Measurements from ENCODE around the gene SUGT1. TPM values are rescaled to one million over a fixed set of nuclear protein-coding genes. Genes with fewer than 3 reads are reported as not detected.
A peak's percentile ranks its signal among the peaks of the same experiment; 100 is the strongest.

The SUGT1 gene
- total RNA-seq, 2 donors from 2014 or later, result 30.8 to 36.0 TPM

DNA sequence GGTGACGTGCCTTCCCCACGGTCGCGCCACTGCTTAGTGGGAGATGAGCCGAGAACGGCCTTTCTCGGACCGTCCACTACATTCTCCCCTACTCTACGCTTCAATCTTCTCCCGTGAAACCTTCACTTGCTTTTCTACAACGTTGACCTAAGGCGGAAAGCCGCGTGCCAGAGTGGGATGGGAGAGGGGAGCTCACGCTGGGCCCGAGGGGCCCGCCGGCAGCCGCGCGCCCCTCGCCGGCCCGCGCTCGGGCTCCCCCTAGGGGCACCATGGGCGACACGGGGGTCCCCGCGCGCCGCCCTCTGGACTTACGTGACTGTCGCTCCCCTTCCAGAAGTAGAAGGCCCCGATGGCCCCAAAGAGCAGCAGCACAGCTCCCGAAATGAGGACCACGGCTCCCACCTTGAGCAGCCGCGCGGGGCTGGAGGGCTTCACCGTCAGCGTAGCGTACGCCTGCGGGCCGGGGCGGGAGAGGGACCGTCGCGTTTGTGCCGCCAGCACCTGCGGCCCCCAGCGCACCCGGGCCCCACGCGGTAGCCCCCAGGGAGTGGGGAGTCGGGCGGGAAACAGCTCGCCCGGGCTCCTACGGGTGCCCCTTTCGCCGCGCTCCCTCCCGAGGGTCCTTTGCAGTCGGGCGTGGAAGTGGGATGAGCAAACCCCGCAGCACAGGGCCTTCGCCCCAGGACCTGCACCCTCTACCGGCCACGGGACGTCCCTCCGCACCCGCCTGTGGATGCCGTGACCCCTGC, 86.3 kb downstream of the SUGT1 start:
- no peak for ATAC-seq (ENCODE audit: insufficient number of reproducible peaks, low FRiP score, low read depth)
- Histone ChIP-seq H3K27ac (no peak overlapping the region), H3K27me3 (replicated peaks; ENCODE audit: insufficient read depth) (no peaks in the 10 kb centered on the region), H3K36me3 (no peaks in the 10 kb centered on the region), H3K4me1 (ENCODE audit: control insufficient read depth in 1 of 2, low read depth in 2 of 2) (peaks cover 0 to 8% of the 10 kb centered on the region in 2 donors), H3K4me3 (peak overlapping the region; percentile 63), H3K9me3 (no peaks in the 10 kb centered on the region)
- no peak for DNase-seq (ENCODE audit: low spot score)
- TF ChIP-seq, protein P1, sequence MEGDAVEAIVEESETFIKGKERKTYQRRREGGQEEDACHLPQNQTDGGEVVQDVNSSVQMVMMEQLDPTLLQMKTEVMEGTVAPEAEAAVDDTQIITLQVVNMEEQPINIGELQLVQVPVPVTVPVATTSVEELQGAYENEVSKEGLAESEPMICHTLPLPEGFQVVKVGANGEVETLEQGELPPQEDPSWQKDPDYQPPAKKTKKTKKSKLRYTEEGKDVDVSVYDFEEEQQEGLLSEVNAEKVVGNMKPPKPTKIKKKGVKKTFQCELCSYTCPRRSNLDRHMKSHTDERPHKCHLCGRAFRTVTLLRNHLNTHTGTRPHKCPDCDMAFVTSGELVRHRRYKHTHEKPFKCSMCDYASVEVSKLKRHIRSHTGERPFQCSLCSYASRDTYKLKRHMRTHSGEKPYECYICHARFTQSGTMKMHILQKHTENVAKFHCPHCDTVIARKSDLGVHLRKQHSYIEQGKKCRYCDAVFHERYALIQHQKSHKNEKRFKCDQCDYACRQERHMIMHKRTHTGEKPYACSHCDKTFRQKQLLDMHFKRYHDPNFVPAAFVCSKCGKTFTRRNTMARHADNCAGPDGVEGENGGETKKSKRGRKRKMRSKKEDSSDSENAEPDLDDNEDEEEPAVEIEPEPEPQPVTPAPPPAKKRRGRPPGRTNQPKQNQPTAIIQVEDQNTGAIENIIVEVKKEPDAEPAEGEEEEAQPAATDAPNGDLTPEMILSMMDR (IDR thresholded peaks at IDR 0.05), result no peak

DNA sequence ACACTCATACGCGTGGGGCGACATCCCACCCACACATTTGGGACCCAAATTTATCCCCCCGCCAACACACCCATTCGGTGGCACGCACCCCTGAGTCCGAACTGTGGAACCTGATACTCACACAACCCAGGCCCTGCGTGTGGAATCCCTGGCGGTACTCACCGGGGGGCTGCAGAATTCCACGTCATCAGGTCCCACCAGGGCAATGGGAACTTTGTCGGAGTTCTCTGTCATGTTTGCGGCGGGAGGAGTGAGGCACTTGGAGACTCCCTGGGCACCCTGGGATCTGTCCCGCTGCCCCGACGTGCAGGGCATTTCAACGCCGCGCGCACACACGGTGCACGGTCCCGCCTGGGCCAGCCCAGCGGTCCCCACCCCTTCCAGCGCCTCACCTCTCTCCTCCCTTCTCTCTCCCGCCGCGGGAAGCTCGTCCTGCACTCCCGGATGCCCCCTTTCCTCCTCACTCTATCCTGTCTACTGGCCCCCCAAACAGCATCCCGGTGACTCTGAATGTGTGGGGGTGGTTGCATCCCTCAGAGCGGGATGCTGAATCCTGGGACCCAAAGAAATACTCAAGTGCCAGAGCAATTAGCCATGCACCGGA, 86.9 kb downstream of the SUGT1 start, which contains the start of gene CNMD:
Gene CNMD, minus strand, starts transcription at position 353 of the 604 bp plus-strand sequence. Its CDS starts 119 bp downstream, at position 234.
- Histone ChIP-seq H3K4me3 (peak within 1 kb of the TSS; percentile 63), H3K27ac (no peak within 1 kb of the TSS), H3K27me3 (replicated peaks; ENCODE audit: insufficient read depth) (no peaks in the 10 kb centered on the region), H3K9me3 (no peaks in the 10 kb centered on the region), H3K4me1 (ENCODE audit: control insufficient read depth in 1 of 2, low read depth in 2 of 2) (peaks cover 0 to 8% of the 10 kb centered on the region in 2 donors), H3K36me3 (no peaks in the 10 kb centered on the region)
- ATAC-seq (ENCODE audit: insufficient number of reproducible peaks, low FRiP score, low read depth) (no peak), DNase-seq (ENCODE audit: low spot score) (no peak)
- TF ChIP-seq, protein P1 (IDR thresholded peaks at IDR 0.05), result no peak

DNA sequence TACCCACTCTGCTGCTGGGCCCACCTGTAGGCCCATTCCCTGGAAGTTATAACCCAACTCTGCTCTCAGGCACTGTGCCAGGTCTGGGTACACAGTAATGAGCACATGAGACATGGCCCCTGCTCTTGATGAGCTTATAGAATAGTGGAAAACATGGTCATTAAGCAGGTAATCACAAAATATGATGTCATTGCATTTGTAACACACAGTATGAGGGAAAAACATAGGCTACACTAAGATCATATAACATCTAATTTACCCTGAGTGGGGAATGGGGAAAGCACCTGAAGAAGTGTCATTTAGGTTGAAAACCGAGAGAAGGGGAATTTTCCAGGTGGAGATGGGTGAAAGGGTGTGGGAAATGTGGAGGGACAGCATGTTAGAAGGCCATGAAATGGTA, 90.9 kb downstream of the SUGT1 start:
- ATAC-seq (ENCODE audit: insufficient number of reproducible peaks, low FRiP score, low read depth), result no peak
- no peak for DNase-seq (ENCODE audit: low spot score)

DNA sequence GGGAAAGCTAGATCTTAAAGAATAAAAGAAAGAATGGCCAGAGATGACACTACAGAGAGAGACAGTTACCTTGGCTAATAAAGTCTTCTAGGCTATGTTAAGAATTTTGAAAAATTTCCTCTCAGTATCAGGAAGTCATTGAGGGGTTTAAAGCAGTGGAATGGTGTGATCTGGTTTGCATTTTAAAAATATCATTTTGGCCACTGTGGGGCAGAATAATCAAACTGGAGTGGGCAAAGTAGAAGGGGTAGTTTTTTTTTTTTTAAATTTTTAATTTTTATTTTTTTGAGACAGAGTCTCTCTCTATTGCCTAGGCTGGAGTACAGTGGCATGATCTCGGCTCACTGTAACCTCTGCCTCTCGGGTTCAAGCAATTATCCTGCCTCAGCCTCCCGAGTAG, 91.4 kb downstream of the SUGT1 start:
- no peak for ATAC-seq (ENCODE audit: insufficient number of reproducible peaks, low FRiP score, low read depth)
- Histone ChIP-seq H3K27me3 (replicated peaks; ENCODE audit: insufficient read depth) (no peaks in the 10 kb centered on the region), H3K27ac (no peak overlapping the region), H3K36me3 (no peaks in the 10 kb centered on the region), H3K9me3 (no peaks in the 10 kb centered on the region), H3K4me3 (no peak overlapping the region), H3K4me1 (ENCODE audit: control insufficient read depth in 1 of 2, low read depth in 2 of 2) (peaks cover 0 to 4% of the 10 kb centered on the region in 2 donors)
- TF ChIP-seq, protein P1 (IDR thresholded peaks at IDR 0.05), result no peak
- DNase-seq (ENCODE audit: low spot score), result no peak

More for the DNA sequence above, 90.9 kb downstream of the SUGT1 start:
- TF ChIP-seq, protein P1 (IDR thresholded peaks at IDR 0.05), result no peak
- Histone ChIP-seq H3K4me1 (ENCODE audit: control insufficient read depth in 1 of 2, low read depth in 2 of 2) (peaks cover 0 to 8% of the 10 kb centered on the region in 2 donors), H3K9me3 (no peaks in the 10 kb centered on the region), H3K36me3 (no peaks in the 10 kb centered on the region), H3K4me3 (no peak overlapping the region), H3K27ac (no peak overlapping the region), H3K27me3 (replicated peaks; ENCODE audit: insufficient read depth) (no peaks in the 10 kb centered on the region)

DNA sequence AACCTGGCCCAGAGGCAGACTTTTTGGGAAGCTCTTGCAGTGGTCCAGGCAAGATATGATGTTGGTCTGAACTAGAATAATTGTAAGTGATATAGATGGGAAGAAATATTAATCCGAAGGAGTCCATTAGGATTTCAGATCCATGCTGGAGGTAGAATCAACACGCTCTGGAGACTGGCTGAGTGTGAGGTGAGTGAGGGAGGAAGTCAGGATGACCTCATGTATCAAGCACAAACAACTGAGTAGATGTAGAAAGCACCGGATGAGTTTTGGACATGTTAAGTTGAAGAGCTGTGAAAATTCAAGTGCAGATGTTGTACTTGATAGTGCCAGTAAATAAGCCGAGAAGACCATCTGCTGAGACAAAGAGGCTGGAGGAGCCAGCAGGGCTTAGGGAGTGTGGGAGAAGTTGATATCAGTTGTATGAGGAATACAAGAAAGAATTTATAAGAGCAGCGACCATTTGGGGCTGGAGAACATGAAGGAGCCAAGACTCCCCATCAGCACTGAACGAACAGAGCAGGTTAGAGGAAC, 92.3 kb downstream of the SUGT1 start:
- TF ChIP-seq, protein P1 (IDR thresholded peaks at IDR 0.05), result no peak
- no peaks in the 10 kb centered on the region for H3K9me3 ChIP-seq
- ATAC-seq (ENCODE audit: insufficient number of reproducible peaks, low FRiP score, low read depth) (no peak), DNase-seq (ENCODE audit: low spot score) (no peak)
- H3K4me3 ChIP-seq, result no peak overlapping the region
- no peaks in the 10 kb centered on the region for H3K36me3 ChIP-seq
- no peak overlapping the region for H3K27ac ChIP-seq
- no peaks in the 10 kb centered on the region for H3K27me3 ChIP-seq (replicated peaks; ENCODE audit: insufficient read depth)
- H3K4me1 ChIP-seq (ENCODE audit: control insufficient read depth in 1 of 2, low read depth in 2 of 2), result no peaks in the 10 kb centered on the region
